Nephron (organoid): Measurements from ENCODE around the gene AFF1.

ENCODE experiments used
- H3K27ac Mint-ChIP-seq, 3 experiments: 2 replicates each; pipeline ENCODE4 v1.8.0; 2020; ENCODE audit warnings: mixed read lengths in 3 of 3, mild to moderate bottlenecking in 2 of 3, moderate library complexity in 1 of 3
- H3K27me3 Mint-ChIP-seq: 2 replicates; pipeline ENCODE4 v1.8.0; 2021; ENCODE audit warnings: low read depth, mild to moderate bottlenecking, moderate library complexity, mixed read lengths
- H3K36me3 Mint-ChIP-seq: 2 replicates; pipeline ENCODE4 v1.8.0; 2020; ENCODE audit warnings: low read depth, mixed read lengths
- H3K4me1 Mint-ChIP-seq: 2 replicates; pipeline ENCODE4 v1.8.0; 2020; ENCODE audit warnings: mixed read lengths
- H3K4me3 Mint-ChIP-seq, 3 experiments: 2 replicates each; pipeline ENCODE4 v1.8.0; 2020; ENCODE audit warnings: mild to moderate bottlenecking in 3 of 3, mixed read lengths in 3 of 3, moderate library complexity in 2 of 3
- H3K9me3 Mint-ChIP-seq: 2 replicates; pipeline ENCODE4 v1.8.0; 2020; ENCODE audit warnings: mixed read lengths
- TF ChIP-seq, protein P1 (sequence below), 3 experiments: fragments of 200-600 bp; sonication (generic); IDR thresholded peaks; one replicate each; pipeline ENCODE4 v1.5.0; 2021; ENCODE audit warnings: antibody characterized with exemption in 3 of 3; ENCODE audit not compliant: unreplicated experiment in 3 of 3

AFF1 gene

DNA sequence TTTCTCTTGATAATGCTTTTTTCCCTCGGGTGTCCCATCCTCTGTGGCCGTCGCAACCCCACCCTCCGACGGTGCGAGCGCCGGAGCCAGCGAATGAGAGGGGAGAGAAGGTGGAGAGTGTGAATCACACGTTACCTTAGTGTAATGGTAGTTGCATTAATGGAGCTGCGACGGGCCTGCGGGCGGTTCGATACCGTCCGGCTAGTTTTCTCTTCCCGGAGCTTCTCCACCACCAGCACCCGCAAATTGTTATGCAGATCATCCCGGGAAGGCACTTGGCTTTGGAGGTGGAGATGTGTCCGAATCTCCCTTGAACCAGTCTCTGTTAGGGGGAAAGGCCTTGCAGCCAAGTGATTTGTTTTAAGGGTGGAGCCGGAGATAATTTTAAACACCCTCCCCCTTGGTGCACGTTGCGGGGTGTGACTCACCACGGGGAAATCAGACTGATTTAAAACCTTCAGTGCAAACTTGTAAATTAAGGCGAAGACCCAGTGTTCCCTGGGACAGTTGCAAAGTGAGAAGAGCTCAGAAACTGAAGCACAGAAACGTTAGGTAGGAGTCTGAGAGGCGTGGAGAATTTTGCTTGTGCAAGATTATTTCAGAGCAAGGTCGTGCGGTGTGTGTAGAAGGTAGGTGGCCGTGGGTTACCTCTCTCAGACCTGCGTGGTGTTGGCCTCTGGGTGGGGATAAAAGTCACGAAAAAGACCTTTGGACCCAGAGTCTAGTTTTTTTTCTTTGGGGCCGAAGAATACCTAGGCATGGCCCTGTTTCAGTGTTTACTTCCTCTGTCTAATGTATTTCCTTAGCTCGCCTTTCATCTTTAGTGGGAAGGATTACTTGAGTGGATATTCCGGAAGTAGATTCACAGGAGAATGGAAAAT is 1.3 kb downstream of the AFF1 start:
- Mint-ChIP-seq H3K4me3 (peak overlapping the region; percentile 84 to 86 (median 86)), H3K27ac (peak overlapping the region; percentile 43 to 81 (median 76)), H3K4me1 (peaks cover 15% of the 10 kb centered on the region), H3K27me3 (peaks cover 26% of the 10 kb centered on the region), H3K36me3 (no peaks in the 10 kb centered on the region), H3K9me3 (no peaks in the 10 kb centered on the region)
- TF ChIP-seq, protein P1, sequence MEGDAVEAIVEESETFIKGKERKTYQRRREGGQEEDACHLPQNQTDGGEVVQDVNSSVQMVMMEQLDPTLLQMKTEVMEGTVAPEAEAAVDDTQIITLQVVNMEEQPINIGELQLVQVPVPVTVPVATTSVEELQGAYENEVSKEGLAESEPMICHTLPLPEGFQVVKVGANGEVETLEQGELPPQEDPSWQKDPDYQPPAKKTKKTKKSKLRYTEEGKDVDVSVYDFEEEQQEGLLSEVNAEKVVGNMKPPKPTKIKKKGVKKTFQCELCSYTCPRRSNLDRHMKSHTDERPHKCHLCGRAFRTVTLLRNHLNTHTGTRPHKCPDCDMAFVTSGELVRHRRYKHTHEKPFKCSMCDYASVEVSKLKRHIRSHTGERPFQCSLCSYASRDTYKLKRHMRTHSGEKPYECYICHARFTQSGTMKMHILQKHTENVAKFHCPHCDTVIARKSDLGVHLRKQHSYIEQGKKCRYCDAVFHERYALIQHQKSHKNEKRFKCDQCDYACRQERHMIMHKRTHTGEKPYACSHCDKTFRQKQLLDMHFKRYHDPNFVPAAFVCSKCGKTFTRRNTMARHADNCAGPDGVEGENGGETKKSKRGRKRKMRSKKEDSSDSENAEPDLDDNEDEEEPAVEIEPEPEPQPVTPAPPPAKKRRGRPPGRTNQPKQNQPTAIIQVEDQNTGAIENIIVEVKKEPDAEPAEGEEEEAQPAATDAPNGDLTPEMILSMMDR (IDR thresholded peaks at IDR 0.05; ENCODE audit: unreplicated experiment in 3 of 3), result no peak

DNA sequence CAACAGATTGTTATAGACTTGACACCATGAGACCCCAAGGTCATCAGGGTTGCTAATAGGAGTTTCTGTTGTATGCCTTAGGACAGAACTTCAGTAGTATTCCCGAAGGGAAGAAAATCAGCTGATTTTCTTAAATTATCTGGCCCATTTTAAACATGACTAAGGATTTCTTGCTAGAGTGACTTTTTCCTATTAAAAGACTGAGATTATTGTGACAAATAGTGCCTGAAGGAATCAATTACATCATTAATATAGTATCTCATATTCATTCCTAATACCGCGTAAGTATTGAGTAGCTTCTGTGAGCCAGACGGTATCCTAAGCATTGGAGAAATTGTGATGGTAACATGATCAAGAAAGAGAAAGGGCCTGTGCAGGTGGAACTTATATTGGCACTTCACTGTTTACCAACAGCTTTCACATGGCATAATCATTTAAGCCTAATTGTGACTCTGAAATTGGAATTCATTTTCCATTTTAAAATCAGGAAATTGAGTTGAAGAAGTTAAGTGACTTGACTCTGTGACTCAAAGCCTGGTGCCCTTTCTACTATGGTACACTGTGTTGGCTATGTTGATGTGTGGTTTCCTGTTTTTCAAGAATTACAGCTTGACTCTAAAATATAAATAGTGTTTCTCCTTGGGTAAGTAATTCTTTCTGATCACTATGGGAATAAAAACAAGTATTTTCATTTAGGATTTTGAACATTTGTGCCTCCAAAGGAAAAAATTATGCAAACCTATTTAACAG is 4.1 kb downstream of the AFF1 start:
- Mint-ChIP-seq H3K4me1 (peaks cover 15% of the 10 kb centered on the region), H3K27ac (peak overlapping the region in 1 of 3 experiments; percentile 15), H3K4me3 (peak overlapping the region in 1 of 3 experiments; percentile 1), H3K27me3 (peaks cover 26% of the 10 kb centered on the region), H3K9me3 (no peaks in the 10 kb centered on the region), H3K36me3 (no peaks in the 10 kb centered on the region)
- TF ChIP-seq, protein P1 (IDR thresholded peaks at IDR 0.05; ENCODE audit: unreplicated experiment in 3 of 3), result no peak

DNA sequence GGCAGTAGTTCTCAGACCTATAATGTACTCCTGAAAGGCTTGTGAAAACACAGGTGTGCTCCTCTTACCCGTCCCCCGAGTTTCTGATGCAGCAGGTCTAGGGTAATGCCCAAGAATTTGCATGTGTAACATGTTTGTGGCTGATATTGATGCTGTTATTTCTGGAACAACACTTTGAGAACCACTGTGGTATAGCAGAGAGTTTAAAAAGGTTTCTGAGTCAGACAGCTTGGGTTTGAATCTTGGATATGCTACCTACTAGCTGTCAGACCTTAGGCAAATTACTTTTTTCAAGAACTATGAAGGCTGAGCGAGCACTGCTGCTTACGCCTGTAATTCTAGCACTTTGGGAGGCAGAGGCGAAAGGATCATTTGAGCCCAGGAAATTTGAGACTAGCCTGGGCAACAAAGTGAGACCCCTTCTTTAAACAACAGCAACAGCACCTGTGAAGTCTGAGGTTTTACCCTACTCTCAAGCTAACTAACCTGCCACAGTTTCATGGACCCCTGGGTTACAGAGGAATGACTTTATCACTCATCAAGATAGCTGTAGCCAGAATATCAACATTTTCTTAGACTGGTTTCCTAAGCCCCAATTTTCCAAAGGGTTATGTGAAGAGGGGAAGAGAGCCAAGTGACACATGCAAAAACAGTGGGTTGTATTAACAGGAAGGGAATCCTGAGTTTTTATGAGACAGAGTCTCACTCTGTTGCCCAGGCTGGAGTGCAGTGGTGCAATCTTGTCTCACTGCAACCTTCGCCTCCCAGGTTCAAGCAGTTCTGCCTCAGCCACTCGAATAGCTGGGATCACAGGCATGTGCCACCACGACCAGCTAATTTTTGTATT is 5.1 kb downstream of the AFF1 start:
- no peak overlapping the region for H3K27ac Mint-ChIP-seq
- no peaks in the 10 kb centered on the region for H3K36me3 Mint-ChIP-seq
- no peaks in the 10 kb centered on the region for H3K9me3 Mint-ChIP-seq
- no peak overlapping the region for H3K4me3 Mint-ChIP-seq
- peaks cover 23% of the 10 kb centered on the region for H3K27me3 Mint-ChIP-seq
- TF ChIP-seq, protein P1 (IDR thresholded peaks at IDR 0.05; ENCODE audit: unreplicated experiment in 3 of 3), result no peak
- peaks cover 15% of the 10 kb centered on the region for H3K4me1 Mint-ChIP-seq

DNA sequence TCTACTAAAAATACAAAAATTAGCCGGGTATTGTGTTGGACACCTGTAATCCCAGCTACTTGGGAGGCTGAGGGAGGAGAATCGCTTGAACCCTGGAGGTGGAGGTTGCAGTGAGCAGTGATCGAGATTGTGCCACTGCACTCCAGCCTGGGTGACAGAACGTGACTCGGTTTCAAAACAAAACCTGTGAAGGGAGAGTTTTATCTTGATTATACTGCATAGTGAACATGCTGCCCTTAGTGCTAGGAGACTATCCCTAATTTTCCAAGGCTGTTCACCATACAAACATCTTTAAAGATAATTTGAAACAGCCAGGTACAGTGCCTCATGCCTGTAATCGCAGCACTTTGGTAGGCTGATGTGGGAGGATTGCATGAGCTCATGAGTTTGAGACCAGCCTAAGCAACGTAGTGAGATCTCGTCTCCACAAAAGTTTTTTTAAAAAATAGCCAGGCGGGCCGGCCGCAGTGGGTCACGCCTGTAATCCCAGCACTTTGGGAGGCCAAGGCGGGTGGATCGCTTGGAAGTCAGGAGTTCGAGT is 6.2 kb downstream of the AFF1 start:
- Mint-ChIP-seq H3K4me3 (no peak overlapping the region), H3K36me3 (no peaks in the 10 kb centered on the region), H3K27ac (no peak overlapping the region), H3K9me3 (no peaks in the 10 kb centered on the region), H3K27me3 (peaks cover 15% of the 10 kb centered on the region), H3K4me1 (peaks cover 10% of the 10 kb centered on the region)
- TF ChIP-seq, protein P1 (IDR thresholded peaks at IDR 0.05; ENCODE audit: unreplicated experiment in 3 of 3), result no peak

DNA sequence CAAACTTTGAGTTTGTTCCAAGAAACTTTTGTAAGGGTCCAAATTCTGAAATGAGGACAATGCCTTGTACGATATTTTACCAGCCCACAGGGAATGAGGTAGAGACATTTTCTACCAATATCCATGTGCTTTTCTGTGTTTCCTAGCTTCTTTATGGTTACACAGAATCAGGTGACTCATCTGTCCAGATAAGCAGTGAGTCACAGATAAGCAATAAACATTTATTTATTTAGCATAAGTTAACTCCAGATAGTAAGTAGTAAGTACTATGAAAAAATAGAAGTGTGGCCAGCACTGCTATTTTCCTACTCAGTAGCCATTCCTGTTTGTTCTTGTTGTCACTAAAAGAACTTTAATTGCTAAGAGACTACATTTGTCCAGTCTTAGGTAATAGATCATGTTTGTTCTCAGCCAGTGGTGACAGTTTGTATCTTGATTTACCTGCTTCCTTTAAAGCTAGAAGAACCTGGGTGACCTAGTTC is 7.4 kb downstream of the AFF1 start:
- peaks cover 3% of the 10 kb centered on the region for H3K4me1 Mint-ChIP-seq
- H3K9me3 Mint-ChIP-seq, result no peaks in the 10 kb centered on the region
- H3K27ac Mint-ChIP-seq, result no peak overlapping the region
- no peaks in the 10 kb centered on the region for H3K36me3 Mint-ChIP-seq
- no peak overlapping the region for H3K4me3 Mint-ChIP-seq
- peaks cover 3% of the 10 kb centered on the region for H3K27me3 Mint-ChIP-seq
- TF ChIP-seq, protein P1 (IDR thresholded peaks at IDR 0.05; ENCODE audit: unreplicated experiment in 3 of 3), result no peak
